GM21737 (cell line): ENCODE measurements around the gene SPSB3.

Experiments used
- ATAC-seq: cut with Tn5 transposase; IDR thresholded peaks from one replicate; pipeline ENCODE4 v1.9.1; 2021; ENCODE audit warnings: mild to moderate bottlenecking, moderate library complexity; ENCODE audit not compliant: unreplicated experiment

SPSB3 gene

DNA sequence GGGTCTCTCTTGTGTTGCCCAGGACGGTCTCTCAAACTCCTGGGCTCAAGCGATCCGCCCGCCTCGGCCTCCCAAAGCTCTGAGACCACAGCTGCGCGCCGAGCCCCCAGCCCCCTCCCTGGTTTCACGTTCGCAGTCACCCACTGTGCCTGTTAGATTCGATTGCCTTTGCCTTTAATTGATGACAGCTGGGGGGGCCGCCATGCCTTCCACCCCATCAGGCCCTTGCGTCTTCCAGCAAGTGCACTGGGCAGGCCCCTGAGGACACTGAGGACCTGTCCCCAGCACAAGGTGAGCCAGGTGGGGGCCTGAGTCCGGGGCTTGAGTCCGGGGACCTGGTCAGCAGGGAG, 7.9 kb upstream of the SPSB3 start:
- ATAC-seq, result no peak

DNA sequence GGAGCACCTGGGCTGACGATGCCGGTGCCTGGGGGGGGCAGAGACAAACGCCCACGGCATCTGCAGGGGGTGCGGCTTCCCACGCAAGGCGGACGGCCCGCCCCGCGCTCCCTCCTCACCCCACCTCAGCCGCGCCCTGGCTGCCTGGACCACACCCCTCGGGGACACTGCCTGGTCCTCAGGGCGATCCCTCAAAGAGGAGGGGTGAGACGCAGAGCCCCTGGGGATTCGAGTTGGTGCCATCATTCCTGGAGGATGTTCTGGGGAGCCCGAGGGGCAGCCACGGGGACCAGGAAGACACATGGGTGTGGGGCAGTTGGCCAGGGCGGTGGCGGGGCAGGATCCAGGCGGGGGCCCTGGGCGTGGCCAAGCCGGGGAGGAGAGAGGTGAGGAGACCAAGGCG, 7.3 kb upstream of the SPSB3 start:
- ATAC-seq, result no peak

DNA sequence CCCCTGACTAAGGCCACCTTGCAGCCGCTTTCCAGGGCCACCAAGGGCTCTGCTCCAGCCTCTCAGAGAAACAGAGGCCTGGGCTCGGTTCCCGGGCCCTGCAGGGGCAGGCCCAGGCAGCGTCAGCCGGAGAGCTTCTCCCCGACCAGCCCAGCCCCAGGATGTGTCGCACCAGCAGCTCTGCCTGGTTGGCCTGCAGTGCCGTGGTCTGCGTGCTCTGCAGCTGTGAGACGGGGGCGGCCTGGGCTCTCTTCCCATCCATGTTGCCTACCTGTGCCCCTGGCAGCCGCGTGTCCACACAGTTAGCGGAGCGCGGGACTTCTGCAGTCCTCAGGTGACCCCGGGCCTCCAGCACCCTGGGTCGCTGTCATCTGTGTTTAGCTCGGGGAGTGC, 6.3 kb upstream of the SPSB3 start:
- no peak for ATAC-seq

DNA sequence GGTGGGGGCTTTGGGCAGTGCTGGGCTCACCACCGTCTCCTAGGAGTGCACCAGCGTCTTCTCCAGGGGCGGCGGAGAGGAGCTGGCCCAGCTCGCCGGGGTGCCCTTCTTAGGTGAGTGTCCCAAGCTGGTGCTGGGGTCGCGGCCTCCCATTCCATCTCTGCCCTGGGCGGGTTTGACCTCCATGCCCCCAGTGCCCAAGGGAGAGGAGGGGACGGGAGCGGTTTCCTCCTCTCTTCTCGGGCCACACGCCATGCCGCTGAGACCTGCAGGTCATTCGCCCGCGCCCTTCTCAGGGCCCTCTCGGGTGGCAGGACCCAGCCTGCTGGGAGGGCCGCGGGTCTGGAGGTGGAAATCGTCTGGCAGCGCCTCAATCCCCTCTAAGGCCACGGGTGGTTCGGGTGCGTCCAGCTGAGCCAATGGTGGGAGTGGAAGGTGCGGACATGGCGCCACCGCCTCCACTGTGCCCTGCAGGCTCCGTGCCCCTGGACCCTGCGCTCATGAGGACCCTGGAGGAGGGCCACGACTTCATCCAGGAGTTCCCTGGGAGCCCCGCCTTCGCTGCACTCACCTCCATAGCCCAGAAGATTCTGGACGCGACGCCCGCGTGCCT, 5.8 kb upstream of the SPSB3 start:
- no peak for ATAC-seq

DNA sequence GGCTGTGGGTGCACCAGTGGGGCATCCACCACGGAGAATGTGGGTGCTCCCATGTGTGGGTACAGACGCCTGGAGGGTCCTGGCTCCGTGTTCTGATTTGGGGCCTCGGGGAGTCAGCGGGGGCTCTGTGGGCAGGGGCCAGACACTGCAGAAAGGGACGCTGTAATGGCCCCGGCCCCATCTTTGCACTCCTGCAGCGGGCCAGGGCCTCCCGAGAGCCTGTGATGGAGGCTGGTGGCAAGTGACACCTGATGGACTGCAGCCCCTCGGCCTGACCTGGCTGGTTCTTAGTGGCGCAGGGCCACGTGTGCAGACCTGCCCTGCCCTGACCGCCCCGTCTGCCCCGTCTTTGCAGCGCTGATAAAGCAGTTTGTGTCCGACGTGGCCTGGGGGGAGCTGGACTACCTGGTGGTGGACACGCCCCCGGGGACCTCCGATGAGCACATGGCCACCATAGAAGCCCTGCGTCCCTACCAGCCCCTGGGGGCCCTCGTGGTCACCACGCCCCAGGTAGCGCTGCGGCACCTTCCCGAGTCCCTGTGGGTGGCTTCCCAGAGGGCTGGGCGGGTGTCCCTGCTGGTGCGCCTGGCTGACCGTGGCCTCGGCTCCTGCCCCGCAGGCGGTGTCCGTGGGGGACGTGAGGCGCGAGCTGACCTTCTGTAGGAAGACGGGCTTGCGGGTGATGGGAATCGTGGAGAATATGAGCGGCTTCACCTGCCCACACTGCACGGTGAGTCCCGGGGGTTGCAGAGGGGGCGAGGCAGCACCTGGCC, 5.1 kb upstream of the SPSB3 start:
- no peak for ATAC-seq

DNA sequence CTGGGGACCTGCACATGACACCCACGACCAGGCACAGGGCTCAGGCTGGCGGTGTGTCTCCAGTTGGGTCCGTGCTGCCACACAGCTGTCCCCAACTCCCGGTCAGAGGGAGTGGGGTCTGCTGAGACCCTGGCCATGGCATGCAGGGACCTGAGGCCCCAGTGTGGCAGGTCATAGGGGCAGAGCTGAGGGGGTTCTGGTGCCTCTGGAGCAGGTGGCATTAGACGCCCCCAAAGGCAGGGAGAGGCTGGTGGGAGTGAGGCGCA, 4.6 kb upstream of the SPSB3 start:
- ATAC-seq, result no peak

DNA sequence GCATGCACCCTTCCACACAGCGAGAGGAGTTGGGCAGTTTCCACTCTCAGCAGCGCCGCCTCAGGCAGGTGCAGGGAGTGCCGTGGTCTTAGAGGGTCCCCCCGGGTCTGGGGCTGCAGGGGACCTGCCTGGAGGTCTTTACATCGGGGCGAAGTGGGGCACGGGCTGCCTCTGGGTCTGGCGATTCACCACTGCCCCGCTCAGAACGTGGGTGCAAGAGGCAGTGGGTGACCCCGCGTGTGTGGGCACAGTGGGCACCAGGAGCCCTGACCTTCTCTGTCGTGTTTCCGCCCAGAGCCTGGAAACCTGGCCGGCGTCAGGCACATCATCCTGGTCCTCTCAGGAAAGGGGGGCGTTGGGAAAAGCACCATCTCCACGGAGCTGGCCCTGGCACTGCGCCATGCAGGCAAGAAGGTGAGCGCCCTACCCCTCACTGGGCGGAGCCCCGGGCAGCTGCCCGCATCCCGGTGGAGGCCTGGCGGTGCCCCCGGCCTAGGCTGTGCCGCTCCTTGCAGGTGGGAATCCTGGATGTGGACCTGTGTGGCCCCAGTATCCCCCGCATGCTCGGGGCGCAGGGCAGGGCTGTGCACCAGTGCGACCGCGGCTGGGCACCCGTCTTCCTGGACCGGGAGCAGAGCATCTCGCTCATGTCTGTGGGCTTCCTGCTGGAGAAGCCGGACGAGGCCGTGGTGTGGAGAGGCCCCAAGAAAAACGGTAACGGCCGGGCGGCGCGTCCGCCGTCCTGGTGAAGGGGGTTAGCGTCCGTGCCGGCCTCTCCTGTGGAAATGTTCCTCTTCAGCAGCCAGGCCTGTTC, 4.1 kb upstream of the SPSB3 start:
- ATAC-seq, result no peak

DNA sequence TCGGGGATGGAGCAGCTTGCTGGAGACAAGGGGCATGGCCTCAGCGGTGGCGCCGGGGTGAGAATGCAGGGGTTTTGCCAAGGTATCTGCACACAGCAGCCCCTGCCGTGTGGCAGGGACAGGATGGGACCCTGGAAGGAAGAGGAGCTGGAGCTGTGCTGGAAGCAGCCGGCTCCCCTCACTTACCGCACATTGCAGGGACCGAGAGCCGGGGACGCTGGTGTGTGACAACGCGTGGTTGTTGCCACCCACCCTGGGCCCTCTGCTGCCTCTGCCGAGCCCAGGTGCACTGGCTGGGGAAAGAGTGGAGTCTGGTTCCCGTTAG, 3.4 kb upstream of the SPSB3 start:
- no peak for ATAC-seq

DNA sequence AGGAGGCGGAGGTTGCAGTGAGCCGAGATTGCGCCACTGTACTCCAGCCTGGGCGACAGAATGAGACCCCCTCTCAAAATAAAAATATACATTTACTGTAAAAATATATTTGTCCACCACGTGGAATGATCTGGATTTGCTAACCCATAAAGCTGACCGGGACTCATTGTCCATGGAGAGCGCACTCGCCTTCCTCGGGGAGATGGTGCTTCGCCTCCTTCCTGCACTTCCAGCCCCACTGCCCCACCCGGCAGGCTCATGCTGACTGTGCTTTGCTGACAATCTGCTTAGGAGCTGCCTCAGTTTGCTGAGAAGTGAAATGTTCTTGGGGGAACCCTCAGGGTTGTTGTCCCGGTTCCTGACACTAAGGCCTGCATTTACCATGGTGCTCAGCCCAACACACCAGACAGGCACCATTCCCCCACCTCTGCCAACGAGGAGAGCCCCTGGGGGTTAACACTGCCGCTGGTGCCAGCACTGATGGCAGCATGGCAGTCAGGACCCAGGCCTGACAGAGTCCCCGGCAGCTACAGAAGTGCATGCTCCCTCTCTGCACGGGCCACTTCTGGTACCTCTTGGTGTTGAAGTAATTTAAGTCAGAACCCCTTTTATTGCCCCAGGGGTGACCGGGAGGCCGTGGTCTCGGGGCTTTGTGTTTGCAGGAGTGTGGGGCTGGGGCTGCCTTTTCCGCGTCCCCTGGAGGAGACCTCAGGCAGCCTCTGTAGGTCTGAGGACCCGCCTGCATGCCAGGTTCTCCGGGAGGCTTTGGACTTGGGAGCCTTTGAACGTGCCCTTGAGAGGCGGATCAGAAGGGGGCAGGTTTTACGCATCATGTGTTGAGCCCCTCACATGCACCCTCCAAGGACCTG, 2.8 kb upstream of the SPSB3 start:
- ATAC-seq, result no peak

DNA sequence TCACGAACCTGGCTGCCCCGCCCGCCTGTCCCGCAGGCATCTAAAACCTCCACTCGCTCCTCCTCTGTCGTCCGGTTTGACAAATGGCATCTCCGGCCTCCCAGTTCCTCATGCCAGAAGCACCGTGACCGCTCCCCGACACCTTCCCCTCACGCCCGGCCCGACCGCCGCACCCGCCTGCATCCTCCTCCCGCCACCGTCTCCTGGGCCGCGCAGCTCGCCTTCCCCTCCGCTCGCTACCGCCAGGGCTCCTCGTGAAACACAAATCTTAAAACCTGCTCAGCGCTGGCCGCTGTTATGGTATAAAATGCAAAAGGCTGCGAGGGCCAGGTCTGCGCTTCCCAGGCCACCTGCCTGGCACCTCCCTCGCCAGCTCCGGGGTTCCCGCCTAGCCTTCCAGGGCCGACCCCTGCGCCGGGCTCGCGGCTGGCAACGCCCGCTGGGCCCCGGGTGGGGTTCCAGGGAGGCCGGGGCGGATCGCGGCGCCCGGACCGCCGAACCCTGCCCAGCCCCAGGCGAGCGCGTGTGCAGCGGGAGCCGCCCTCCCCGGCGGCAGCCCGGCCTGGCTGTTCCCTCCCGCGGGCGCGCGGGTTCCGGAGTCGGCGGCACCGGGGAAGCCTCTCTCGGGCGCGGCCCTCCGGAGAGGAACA, 488 bp downstream of the SPSB3 start:
- peak; percentile 1 for ATAC-seq

DNA sequence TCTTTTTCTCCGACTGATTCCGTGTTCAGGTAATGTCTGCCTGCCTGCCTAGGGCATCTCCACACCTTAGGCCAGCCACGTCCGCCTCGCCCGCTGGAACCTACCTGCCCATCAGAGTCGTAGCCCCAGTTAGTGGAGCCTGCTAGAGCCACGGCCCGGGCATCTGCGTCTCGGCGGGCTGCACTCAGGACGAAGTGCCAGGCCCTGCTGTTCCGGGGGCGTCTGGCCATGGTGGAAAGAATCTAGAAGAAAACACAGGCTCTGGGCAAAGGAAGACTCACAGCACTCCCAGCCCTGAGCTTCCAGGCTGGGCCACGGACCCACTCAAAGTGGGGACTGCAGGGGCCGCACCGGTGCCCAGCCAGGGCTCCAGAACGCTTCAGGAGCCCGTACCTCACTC, 1.1 kb downstream of the SPSB3 start:
- no peak for ATAC-seq

DNA sequence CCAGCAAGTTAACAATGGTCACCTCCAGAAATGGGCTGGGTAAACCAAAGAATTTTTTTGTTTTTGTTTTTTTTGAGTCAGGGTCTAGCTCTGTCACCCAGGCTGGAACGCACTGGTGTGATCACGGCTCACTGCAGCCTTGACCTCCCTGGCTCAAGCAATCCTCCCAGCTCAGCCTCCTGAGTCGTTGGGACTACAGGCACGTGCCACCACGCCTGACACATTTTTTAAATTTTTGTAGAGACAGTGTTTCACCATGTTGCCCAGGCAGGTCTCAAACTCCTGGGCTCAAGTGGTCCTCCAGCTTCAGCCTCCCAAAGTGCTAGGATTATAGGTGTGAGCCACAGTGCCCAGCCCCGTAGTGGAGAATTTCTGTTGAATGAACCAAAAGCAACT, 1.7 kb downstream of the SPSB3 start:
- ATAC-seq, result no peak

DNA sequence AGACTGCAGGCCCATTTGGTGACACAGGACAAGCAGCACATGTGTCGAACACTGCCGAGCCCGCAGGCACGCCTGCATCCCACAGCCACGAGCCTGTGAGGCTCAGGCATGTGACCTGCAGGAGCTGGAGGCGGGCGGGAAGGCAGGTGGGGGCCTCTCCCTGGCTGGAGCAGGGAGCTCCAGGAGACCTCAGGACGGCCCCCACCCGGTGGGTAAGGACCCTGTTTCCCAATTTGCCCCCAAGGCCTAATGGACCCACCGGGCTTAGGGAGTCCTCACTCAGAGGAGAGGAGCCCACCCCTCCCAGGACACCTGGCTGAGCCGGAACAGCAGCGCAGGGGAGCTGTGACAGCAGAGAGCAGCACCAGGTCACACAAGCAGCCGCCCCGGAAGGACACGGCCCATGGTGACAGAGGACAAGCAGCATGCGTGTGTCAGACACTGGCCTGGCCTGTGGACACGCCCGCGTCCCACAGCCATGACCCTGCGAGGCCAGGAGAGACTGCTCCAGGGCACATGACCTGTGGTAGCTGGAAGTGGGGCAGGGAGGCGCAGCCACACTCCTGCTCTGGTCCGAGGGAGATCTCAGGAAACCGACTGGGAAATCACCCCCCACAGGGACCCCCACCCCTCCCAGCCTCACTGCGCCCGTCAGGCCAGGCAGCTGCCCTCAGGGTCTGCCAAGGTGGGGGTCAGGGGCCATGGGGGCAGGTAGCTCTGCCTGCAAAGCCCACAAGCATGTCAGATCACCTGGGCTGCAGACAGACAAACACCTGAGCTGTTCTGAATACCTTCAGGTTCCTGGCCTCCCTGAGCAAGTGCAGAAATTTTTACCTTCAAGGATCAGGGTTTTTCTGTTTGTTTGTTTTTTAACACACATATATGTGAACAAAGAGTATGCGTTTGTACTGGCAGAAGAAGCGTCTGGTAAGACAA, 2.4 kb downstream of the SPSB3 start:
- no peak for ATAC-seq

DNA sequence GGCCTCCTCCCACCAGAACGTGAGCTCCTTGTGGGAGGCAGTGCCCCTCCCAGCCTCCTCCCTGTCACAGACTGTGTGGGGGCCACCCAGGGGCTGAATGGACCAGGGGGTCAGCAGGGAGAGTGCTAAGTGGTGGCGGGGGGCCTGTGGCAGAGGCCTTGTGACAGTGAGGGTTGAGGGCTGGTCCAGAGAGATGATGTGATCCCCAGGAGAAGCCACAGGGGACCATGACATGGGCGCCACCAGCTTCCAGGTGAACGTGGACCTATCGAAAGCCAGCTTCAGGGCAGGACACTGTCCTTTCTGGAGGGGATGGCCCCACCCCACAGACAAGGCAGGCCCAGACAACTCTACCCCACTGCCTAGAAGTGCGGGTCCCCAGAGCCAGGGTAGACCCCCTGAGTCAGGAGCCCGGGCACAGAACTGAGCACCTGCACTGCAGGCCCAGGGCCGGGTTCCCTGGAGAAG, 3.1 kb downstream of the SPSB3 start:
- ATAC-seq, result no peak

DNA sequence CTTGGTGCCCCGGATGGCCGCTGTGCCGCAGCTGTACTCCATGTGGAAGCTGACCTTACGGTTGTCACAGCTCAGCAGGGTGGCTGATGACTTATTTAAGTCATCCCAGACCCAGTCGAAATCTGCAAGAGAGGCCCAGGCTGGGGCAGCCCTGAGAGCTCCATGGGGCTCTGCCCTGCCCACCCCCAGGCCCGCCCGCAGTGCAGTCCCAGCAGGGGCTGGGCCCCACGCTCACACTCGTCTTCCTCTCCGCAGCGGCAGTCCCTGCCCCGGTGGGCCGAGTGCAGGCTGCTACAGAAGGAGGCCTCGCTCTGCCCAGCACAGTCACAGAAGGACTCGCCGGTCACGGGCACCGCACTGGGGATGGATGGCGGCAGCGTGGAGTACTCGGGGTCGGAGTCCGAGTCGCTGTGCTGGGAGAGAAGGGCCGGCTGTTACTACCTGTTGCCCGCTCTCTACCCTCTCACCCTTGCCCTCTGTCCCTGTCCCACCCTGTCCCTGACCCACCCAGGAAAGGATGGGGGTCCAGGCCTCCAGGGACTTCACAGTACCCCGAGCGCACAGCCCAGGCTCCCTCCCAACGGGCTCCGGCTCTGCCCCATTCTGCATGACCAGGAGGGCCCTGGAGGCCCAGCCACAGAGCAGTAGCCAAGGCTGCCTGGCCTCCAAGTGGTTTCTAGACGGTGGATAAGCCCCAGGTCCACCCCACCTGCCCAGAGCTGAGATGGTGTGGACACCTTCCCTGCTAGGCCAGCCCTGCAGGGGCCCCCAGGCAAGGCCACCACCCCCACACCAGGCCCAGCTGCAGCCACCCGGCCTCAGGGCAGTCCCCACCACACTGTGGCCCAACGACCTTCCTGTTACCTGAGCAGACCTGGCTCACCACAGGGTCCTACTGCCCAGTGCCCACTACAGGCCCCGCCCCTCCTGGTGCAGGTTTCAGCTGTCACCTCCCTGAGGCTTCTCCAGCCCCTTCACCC, 3.9 kb downstream of the SPSB3 start:
- ATAC-seq, result no peak

DNA sequence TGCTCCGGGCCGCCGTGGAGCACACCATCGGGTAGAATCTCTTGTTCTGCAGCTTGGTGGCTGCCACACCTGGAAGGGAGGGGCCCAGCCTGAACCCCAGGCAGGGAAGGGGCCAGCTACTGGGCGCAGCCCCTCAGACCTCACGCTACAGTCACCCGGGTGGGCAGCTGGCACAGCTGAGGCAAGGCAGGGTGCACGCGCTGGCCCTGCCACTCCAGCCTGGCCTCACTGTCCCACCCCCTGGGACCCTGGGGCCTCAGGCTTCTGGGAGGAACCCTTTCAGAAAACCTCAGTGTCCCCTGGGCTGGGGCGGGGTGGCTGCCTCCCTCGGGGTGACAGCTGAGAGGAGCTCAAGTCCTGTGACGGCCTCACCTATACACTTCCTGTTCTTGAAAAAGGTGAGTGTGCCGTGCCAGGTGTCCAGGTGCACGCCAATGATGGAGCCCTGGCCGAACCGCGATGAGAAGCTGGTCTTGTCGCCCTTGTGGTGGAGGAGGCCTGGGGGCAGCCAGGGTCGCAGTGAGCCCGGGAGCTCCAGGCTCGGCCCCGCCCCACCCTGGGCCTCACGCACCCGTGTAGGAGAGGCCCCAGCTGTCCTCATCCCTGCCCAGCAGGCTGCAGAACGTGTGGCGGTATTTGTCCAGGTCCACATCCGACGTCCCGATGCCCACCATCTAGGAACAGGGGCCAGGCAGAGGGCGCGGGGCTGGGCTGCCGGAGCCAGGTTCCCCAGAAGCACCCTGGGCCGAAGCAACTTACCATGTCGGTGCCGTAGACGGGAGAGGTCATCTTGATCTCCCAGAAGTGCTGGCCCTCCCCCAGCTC, 4.8 kb downstream of the SPSB3 start:
- no peak for ATAC-seq

DNA sequence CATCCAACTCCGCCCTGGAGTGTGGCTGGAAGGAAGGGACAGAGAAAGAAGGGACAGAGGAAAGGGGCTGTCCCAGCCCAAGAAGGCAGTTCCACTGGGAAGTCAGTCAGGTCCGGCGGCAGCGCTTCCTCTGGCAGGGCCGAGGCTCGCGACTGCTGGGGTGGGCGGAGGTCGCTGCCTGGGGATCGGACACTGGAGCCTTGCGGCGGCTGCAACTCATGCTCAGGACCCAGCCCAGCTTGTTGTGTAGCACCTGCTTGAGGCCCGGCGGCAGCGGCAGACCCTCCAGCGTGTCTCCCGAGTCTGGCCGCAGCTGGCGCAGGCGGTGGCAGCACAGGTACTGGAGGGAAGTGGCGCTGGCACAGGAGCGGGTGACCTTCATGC, 5.4 kb downstream of the SPSB3 start:
- no peak for ATAC-seq

DNA sequence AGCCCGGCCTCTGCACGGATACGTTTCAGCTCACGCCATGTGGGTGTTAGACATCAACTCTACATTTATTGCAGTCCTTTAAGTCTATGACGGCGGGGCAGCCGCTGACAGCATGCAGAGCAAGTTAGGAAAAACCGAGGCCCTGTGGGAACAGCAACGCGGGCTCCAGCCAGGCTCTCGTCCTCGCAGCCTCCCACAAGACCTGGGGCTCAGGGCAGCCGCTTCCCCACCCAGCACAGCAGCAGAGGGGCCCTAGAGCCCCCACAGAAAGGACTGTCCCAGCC, 5.8 kb downstream of the SPSB3 start:
- no peak for ATAC-seq
